Lung (tissue), 12 donors: ENCODE data around the gene ESPNL. TPM values are rescaled to one million over a fixed set of nuclear protein-coding genes. Genes with fewer than 3 reads are reported as not detected.
A peak's percentile ranks its signal among the peaks of the same experiment; 100 is the strongest.

ENCODE experiments used
- ATAC-seq: fragments of 200-7000 bp; cut with Tn5 transposase; one replicate; pipeline ENCODE4 v1.9.1; 2020; ENCODE audit warnings: moderate number of reproducible peaks; ENCODE audit not compliant: insufficient read depth, low FRiP score
- DNase-seq, 3 donors: peaks; one replicate each; pipeline ENCODE4 v3.0.0-alpha.2; 2013 to 2017
- H3K27ac ChIP-seq, 2 donors: one replicate each; pipeline ENCODE4 v1.5.1; 2013; ENCODE audit warnings: mild to moderate bottlenecking in 2 of 2, moderate library complexity in 2 of 2, control low read depth in 1 of 2, inconsistent platforms in 1 of 2, low read depth in 1 of 2, low read length in 1 of 2
- H3K27me3 ChIP-seq, 3 donors: one replicate each; pipeline ENCODE4 v1.5.1; 2013; ENCODE audit warnings: low read length in 2 of 3; ENCODE audit not compliant: control insufficient read depth in 3 of 3, insufficient read depth in 3 of 3
- H3K36me3 ChIP-seq, 4 donors: one replicate each; pipeline ENCODE4 v1.5.1; 2013; ENCODE audit warnings: low read length in 4 of 4, mild to moderate bottlenecking in 1 of 4, moderate library complexity in 1 of 4; ENCODE audit not compliant: control insufficient read depth in 4 of 4, insufficient read depth in 4 of 4
- H3K4me1 ChIP-seq, 5 donors: one replicate each; pipeline ENCODE4 v1.5.1; 2013; ENCODE audit warnings: low read length in 5 of 5, mild to moderate bottlenecking in 2 of 5, moderate library complexity in 1 of 5; ENCODE audit not compliant: control insufficient read depth in 5 of 5, insufficient read depth in 5 of 5
- H3K4me3 ChIP-seq: one replicate; pipeline ENCODE4 v1.5.1; 2013; ENCODE audit warnings: mild to moderate bottlenecking, control low read depth, moderate library complexity
- H3K9ac ChIP-seq, 2 donors: one replicate each; pipeline ENCODE4 v1.5.1; 2013; ENCODE audit warnings: low read length in 2 of 2, control low read depth in 1 of 2; ENCODE audit not compliant: insufficient read depth in 1 of 2
- H3K9me3 ChIP-seq, 4 donors: one replicate each; pipeline ENCODE4 v1.5.1; 2013; ENCODE audit warnings: low read length in 3 of 4, mild to moderate bottlenecking in 1 of 4, moderate library complexity in 1 of 4; ENCODE audit not compliant: control insufficient read depth in 4 of 4, insufficient read depth in 3 of 4
- CTCF ChIP-seq: IDR thresholded peaks from 2 replicates; pipeline ENCODE4 v1.5.1; 2012; ENCODE audit warnings: mild to moderate bottlenecking; ENCODE audit errors: control extremely low read depth, extremely low read depth
- WGBS, 2 donors: extraction: QIAGEN DNeasy Blood & Tissue Kit; methylation state at CpG; one replicate each; pipeline ENCODE4 v1.1.7; 2013; 5-methylcytosine and 5-hydroxymethylcytosine counted together
- polyA plus RNA-seq, 2 donors: library from polyadenylated mRNA; stranded (reverse); fragments of 200-250 nt; gene quantifications; one replicate each; pipeline ENCODE4 v1.2.1, GENCODE V29; 2013
- total RNA-seq, 2 donors: library from RNA; depleted of rRNA in 1 of 2; stranded (reverse); fragments of >200 nt in 1 of 2; gene quantifications; one replicate each; pipeline ENCODE4 v1.2.1, GENCODE V29; 2014 to 2021
- donor health status: control.
- donor health status: control.
- donor health status: Bipolar disorder and iron deficiency.
- donor health status: healthy.
- donor health status: DM: yes; HTN: yes; CAD: no.

The ESPNL gene
- total and polyA plus RNA-seq, 4 donors: 0.07 to 3.0 (median 1.2) TPM

- Histone ChIP-seq H3K36me3 (no peaks in the 10 kb centered on the region), H3K27ac (no peak overlapping the region), H3K27me3 (no peaks in the 10 kb centered on the region), H3K4me1 (peaks cover 0 to 8% (median 0%) of the 10 kb centered on the region in 5 donors), H3K4me3 (no peak overlapping the region), H3K9me3 (no peaks in the 10 kb centered on the region), H3K9ac (no peak overlapping the region)
- DNase-seq: no peak
- 80 to 89% methylated on average over 16 of the region's 16 CpGs for WGBS, 2 donors
- TF ChIP-seq CTCF: no peak
- no peak for ATAC-seq
Observed at GRCh38 chr2:238151628-238152235, 51.6 kb downstream of the ESPNL start.

- ATAC-seq: no peak
- H3K4me1 ChIP-seq: peaks cover 0 to 8% (median 0%) of the 10 kb centered on the region in 5 donors
- no peaks in the 10 kb centered on the region for H3K9me3 ChIP-seq
- H3K27me3 ChIP-seq: no peaks in the 10 kb centered on the region
- peak; percentile 60 to 84 (median 74) for DNase-seq
- peak overlapping the region in 1 of 2 donors; percentile 3 for H3K27ac ChIP-seq
- no peak for TF ChIP-seq CTCF
- H3K36me3 ChIP-seq: no peaks in the 10 kb centered on the region
- 81 to 85% methylated on average over 21 to 22 of the region's 22 CpGs for WGBS, 2 donors
- no peak overlapping the region for H3K4me3 ChIP-seq
- H3K9ac ChIP-seq: no peak overlapping the region
Observed at GRCh38 chr2:238152771-238153688, 52.9 kb downstream of the ESPNL start.

GRCh38 chr2:238154570-238154969, 54.4 kb downstream of the ESPNL start:
- no peaks in the 10 kb centered on the region for H3K36me3 ChIP-seq
- no peak for DNase-seq
- peaks cover 0 to 12% (median 0%) of the 10 kb centered on the region in 5 donors for H3K4me1 ChIP-seq
- no peaks in the 10 kb centered on the region for H3K9me3 ChIP-seq
- ATAC-seq: no peak
- no peak for TF ChIP-seq CTCF
- H3K27ac ChIP-seq: no peak overlapping the region
- WGBS, 2 donors: 93 to 95% methylated on average over 10 of the region's 10 CpGs
- peaks cover 0 to 4% (median 3%) of the 10 kb centered on the region in 3 donors for H3K27me3 ChIP-seq
- no peak overlapping the region for H3K4me3 ChIP-seq
- H3K9ac ChIP-seq: no peak overlapping the region
